Colonic mucosa (tissue), 4 donors: ENCODE data around the gene CENPQ. TPM values are rescaled to one million over a fixed set of nuclear protein-coding genes. Genes with fewer than 3 reads are reported as not detected.

Experiments
- DNase-seq: peaks from one replicate; pipeline ENCODE4 v3.0.0-alpha.2; 2020
- H3K27ac ChIP-seq: fragments of 200-600 bp; one replicate; pipeline ENCODE4 v1.8.0; 2021
- H3K27me3 ChIP-seq: fragments of 200-600 bp; one replicate; pipeline ENCODE4 v1.8.0; 2021
- H3K36me3 ChIP-seq: fragments of 200-600 bp; one replicate; pipeline ENCODE4 v1.8.0; 2021
- H3K4me1 ChIP-seq: fragments of 200-600 bp; one replicate; pipeline ENCODE4 v1.8.0; 2021; ENCODE audit warnings: mild to moderate bottlenecking
- H3K4me3 ChIP-seq: fragments of 200-600 bp; one replicate; pipeline ENCODE4 v1.8.0; 2021
- H3K9ac ChIP-seq, 2 donors: one replicate each; pipeline ENCODE4 v1.7.0; 2013; ENCODE audit warnings: control low read depth in 2 of 2, low read depth in 2 of 2, low read length in 2 of 2
- H3K9me3 ChIP-seq: fragments of 200-600 bp; one replicate; pipeline ENCODE4 v1.8.0; 2021
- intact Hi-C: fragments of 100-400 bp; cut with DNase I; formaldehyde crosslinking; loops from one replicate; pipeline ENCODE4 v1.14.1; 2022
- total RNA-seq, 2 donors: library from RNA; stranded (reverse); fragmentation: NEBNext Ultra II Directional in 1 of 2; extraction: Animal tissue kit (Norgen Biotek cat#: 25700) in 1 of 2; gene quantifications; one replicate each; pipeline ENCODE4 v1.2.1, GENCODE V29; 2021
- TF ChIP-seq, protein P1 (sequence below): fragments of 200-600 bp; IDR thresholded peaks from one replicate; pipeline ENCODE4 v1.8.0; 2022; ENCODE audit warnings: antibody characterized with exemption, mild to moderate bottlenecking
- donor health status: healthy.
- donor health status: DM: no; HTN: no; CAD: no.
- donor health status: DM: no; HTN: no; CAD: no.

The CENPQ gene, protein sequence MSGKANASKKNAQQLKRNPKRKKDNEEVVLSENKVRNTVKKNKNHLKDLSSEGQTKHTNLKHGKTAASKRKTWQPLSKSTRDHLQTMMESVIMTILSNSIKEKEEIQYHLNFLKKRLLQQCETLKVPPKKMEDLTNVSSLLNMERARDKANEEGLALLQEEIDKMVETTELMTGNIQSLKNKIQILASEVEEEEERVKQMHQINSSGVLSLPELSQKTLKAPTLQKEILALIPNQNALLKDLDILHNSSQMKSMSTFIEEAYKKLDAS
- total RNA-seq, result 1 to 10 TPM; 3.7 to 3.9 TPM

DNA sequence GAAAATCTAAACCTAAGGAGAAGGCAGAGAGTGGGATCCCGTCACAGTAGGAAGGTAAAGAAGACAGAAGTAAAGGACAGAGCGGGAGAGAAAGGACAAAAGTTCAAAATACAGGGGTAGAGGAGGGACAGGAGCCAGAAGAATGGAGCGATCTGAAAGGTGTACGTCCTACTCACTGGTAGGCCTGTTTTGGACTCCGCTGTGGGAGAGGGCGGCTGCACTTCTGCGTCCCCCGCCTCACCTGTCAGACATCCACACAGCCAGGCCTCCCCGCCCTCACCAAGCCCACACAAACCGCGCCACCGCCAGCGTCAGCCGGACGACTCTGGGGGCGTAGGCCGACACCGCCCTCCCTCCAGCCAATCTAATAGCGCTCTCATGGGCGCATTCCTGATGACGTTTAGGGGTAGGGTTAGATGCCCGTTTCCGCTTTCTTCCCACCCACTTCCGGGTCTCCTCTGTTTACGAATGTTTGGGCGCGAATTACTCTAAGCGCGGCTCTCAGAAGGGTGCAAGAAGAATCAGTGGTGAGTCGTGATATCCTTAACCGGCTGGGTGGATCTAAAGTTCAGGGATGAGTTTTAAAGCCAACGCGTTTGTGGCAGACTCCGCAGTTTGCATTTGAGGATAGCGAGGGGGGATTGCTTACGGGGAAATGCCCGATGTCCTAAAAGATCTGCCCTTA lies at the start of gene CENPQ, which contains the start of gene MMUT:
Gene CENPQ (plus strand): TSS at position 444 of the 685 bp plus-strand sequence. CDS start 6,807 bp downstream, outside the sequence.
Gene MMUT (minus strand): TSS at position 327 of the 685 bp plus-strand sequence. CDS start 3,787 bp downstream, outside the sequence.
- DNase-seq, result peak; percentile 97

DNA sequence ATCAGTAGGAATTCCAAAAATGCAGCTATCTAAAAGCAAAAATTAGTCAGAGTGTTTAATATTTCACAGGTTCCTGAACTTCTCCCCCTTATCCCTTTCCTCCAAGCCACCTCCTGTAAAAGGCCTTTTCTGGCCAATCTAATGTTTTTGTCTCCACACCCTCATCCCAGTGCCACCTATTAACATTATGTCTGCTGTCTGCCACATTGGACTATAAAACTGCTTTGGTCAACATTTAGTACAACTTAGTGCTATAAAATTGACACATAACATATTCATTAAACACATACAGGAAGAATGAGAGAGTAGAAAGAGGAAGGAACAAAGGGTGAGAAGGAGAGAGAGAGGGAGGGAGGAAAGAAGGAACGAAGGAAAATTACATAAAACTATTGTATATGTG lies 47.8 kb upstream of the CENPQ start:
- TF ChIP-seq, protein P1, sequence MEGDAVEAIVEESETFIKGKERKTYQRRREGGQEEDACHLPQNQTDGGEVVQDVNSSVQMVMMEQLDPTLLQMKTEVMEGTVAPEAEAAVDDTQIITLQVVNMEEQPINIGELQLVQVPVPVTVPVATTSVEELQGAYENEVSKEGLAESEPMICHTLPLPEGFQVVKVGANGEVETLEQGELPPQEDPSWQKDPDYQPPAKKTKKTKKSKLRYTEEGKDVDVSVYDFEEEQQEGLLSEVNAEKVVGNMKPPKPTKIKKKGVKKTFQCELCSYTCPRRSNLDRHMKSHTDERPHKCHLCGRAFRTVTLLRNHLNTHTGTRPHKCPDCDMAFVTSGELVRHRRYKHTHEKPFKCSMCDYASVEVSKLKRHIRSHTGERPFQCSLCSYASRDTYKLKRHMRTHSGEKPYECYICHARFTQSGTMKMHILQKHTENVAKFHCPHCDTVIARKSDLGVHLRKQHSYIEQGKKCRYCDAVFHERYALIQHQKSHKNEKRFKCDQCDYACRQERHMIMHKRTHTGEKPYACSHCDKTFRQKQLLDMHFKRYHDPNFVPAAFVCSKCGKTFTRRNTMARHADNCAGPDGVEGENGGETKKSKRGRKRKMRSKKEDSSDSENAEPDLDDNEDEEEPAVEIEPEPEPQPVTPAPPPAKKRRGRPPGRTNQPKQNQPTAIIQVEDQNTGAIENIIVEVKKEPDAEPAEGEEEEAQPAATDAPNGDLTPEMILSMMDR, result no peak
- Histone ChIP-seq H3K9ac (no peak overlapping the region), H3K9me3 (no peaks in the 10 kb centered on the region), H3K27ac (no peak overlapping the region), H3K4me1 (no peaks in the 10 kb centered on the region), H3K4me3 (no peak overlapping the region), H3K36me3 (no peaks in the 10 kb centered on the region), H3K27me3 (no peaks in the 10 kb centered on the region)
- intact Hi-C loops, result no loop called here
- no peak for DNase-seq

More for the DNA sequence above, at the start of gene CENPQ, which contains the start of gene MMUT:
- Histone ChIP-seq H3K27ac (peak within 1 kb of the TSS; percentile 6), H3K36me3 (no peaks in the 10 kb centered on the region), H3K4me1 (peaks cover 6% of the 10 kb centered on the region), H3K4me3 (peak within 1 kb of the TSS; percentile 44), H3K9ac (peak within 1 kb of the TSS; percentile 84 to 100), H3K27me3 (no peaks in the 10 kb centered on the region), H3K9me3 (no peaks in the 10 kb centered on the region)
- intact Hi-C loops, result no loop called here
- TF ChIP-seq, protein P1, result no peak

DNA sequence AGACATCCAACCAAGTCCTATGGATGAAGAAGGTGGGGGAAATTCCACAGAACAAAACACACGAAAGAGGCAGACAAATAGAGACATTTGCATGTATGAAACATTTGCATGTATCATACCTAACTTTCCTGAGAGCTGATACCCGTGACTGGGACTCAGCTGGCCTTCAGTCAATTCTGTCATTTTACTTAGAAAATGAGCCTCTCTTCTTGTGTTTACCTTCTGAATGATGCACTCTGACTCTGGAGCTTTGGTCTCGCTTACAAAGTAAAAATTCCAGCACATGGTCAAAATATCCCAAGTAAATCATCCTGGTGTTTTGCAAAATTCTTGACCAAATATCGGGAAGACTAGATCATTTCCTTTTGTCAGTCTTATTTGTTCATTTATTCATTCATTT lies 47.0 kb upstream of the CENPQ start:
- Histone ChIP-seq H3K4me3 (no peak overlapping the region), H3K9ac (no peak overlapping the region), H3K27ac (no peak overlapping the region), H3K36me3 (no peaks in the 10 kb centered on the region), H3K9me3 (no peaks in the 10 kb centered on the region), H3K27me3 (no peaks in the 10 kb centered on the region), H3K4me1 (no peaks in the 10 kb centered on the region)
- DNase-seq, result no peak
- intact Hi-C loops, result no loop called here
- TF ChIP-seq, protein P1, result no peak

DNA sequence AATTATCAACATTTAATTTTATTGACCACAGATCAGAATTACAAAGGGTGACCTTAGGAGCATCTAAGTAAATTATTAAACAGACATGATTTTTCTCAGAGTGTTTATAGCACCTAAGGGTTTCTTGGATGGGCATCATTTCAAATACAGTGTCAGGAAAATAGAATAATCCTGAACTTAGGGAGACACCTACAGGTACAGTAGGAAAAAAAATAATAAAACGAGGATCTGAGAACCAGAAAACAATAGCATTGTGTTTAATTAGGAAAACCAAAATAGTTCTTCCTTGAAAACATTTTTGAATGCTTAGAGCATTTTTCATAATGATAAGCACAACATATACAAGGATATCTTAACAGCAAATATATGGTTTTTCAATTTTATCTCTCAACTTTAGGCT lies 39.4 kb upstream of the CENPQ start:
- H3K4me3 ChIP-seq, result no peak overlapping the region
- H3K27ac ChIP-seq, result no peak overlapping the region
- TF ChIP-seq, protein P1, result no peak
- H3K9me3 ChIP-seq, result no peaks in the 10 kb centered on the region
- no peak for DNase-seq
- no peak overlapping the region for H3K9ac ChIP-seq
- intact Hi-C loops, result loop anchor here (5.0 kb wide), 1 partner anchor 1637 kb away; no protein-coding TSS in a partner anchor
- H3K4me1 ChIP-seq, result no peaks in the 10 kb centered on the region
- H3K36me3 ChIP-seq, result no peaks in the 10 kb centered on the region
- no peaks in the 10 kb centered on the region for H3K27me3 ChIP-seq

DNA sequence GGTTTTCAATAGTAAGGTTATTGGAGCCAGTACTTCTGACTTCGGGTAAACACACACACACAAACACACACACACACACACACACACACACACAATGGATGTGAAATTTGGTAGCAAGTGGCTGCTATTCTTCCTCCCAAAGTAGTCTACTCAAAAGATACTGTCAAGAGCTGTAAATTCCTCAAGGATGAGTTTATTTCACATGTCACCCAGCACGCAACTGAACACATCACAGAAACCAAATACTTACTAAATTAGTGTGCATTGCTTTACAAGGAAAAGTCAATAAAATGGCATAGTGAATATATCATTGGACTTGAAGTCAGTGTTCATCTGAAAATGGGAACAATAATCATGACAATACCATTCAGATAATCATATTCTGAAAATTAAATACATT lies 33.0 kb upstream of the CENPQ start:
- Histone ChIP-seq H3K9me3 (no peaks in the 10 kb centered on the region), H3K27ac (no peak overlapping the region), H3K36me3 (no peaks in the 10 kb centered on the region), H3K4me3 (no peak overlapping the region), H3K9ac (no peak overlapping the region), H3K4me1 (no peaks in the 10 kb centered on the region), H3K27me3 (no peaks in the 10 kb centered on the region)
- TF ChIP-seq, protein P1, result no peak
- intact Hi-C loops, result no loop called here
- no peak for DNase-seq
